ENCODE results near the gene SYT1.

The SYT1 gene

DNA sequence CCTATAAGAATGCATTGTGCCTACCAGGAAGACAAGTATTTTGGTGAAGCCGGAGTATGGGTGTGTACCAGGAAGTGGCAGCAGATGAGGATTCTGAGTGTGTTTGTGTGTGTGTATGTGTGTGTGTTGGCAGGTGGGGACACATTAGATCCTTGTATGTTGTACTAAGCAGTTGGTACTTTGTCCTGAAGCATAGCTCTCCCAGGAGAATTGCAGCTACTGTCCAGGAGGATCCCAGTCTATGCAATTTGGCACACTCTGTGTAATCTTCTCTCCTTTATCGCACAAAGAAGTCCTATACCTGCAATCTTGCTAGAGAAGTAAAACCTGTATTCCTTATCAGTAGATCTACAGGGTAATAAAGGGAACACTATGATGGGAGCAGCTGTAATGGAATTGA, 549.7 kb downstream of the SYT1 start (continued):
- TF ChIP-seq GLIS3 (CRISPR knock-in tag; IDR thresholded peaks at IDR 0.05), result no peak
- no peak for TF ChIP-seq ARNTL (CRISPR knock-in tag; IDR thresholded peaks at IDR 0.05; ENCODE audit: borderline replicate concordance, low read depth)

DNA sequence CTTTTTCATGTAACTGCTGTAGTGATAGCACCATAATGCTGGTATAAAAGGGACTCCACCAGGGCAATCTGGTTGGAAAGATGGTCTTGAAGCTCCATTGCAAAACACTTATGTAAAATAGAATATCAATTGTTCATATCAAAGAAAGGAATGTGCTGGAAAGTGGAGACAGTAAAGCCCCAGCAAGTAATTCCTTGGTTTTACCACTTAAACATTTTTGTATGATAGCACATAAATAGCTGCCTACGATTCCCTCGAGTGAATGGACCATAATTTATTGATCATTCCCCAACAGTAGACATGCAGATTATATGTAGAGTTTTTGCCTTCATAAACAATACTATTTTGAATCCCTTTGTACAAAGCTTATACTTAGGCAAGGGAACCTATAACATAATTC, 550.7 kb downstream of the SYT1 start:
- TF ChIP-seq SNAI2 (CRISPR knock-in tag; IDR thresholded peaks at IDR 0.05) (no peak), TOX (CRISPR knock-in tag; IDR thresholded peaks at IDR 0.05; ENCODE audit: borderline replicate concordance) (no peak), PPARA (CRISPR knock-in tag; IDR thresholded peaks at IDR 0.05; ENCODE audit: borderline replicate concordance) (no peak), BACH2 (CRISPR knock-in tag; IDR thresholded peaks at IDR 0.05; ENCODE audit: borderline replicate concordance) (no peak), RARB (CRISPR knock-in tag; IDR thresholded peaks at IDR 0.05) (no peak), ZNF70 (CRISPR knock-in tag; IDR thresholded peaks at IDR 0.05) (no peak), ZNF8 (CRISPR knock-in tag; IDR thresholded peaks at IDR 0.05) (no peak), GLIS3 (CRISPR knock-in tag; IDR thresholded peaks at IDR 0.05) (no peak)
- TF ChIP-seq, protein P1, sequence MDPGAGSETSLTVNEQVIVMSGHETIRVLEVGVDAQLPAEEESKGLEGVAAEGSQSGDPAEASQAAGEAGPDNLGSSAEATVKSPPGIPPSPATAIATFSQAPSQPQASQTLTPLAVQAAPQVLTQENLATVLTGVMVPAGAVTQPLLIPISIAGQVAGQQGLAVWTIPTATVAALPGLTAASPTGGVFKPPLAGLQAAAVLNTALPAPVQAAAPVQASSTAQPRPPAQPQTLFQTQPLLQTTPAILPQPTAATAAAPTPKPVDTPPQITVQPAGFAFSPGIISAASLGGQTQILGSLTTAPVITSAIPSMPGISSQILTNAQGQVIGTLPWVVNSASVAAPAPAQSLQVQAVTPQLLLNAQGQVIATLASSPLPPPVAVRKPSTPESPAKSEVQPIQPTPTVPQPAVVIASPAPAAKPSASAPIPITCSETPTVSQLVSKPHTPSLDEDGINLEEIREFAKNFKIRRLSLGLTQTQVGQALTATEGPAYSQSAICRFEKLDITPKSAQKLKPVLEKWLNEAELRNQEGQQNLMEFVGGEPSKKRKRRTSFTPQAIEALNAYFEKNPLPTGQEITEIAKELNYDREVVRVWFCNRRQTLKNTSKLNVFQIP (CRISPR knock-in tag; IDR thresholded peaks at IDR 0.05; ENCODE audit: borderline replicate concordance, low read depth), result no peak
- TF ChIP-seq, protein P2, sequence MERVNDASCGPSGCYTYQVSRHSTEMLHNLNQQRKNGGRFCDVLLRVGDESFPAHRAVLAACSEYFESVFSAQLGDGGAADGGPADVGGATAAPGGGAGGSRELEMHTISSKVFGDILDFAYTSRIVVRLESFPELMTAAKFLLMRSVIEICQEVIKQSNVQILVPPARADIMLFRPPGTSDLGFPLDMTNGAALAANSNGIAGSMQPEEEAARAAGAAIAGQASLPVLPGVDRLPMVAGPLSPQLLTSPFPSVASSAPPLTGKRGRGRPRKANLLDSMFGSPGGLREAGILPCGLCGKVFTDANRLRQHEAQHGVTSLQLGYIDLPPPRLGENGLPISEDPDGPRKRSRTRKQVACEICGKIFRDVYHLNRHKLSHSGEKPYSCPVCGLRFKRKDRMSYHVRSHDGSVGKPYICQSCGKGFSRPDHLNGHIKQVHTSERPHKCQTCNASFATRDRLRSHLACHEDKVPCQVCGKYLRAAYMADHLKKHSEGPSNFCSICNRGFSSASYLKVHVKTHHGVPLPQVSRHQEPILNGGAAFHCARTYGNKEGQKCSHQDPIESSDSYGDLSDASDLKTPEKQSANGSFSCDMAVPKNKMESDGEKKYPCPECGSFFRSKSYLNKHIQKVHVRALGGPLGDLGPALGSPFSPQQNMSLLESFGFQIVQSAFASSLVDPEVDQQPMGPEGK (CRISPR knock-in tag; IDR thresholded peaks at IDR 0.05; ENCODE audit: borderline replicate concordance), result no peak
- no peak for ATAC-seq

DNA sequence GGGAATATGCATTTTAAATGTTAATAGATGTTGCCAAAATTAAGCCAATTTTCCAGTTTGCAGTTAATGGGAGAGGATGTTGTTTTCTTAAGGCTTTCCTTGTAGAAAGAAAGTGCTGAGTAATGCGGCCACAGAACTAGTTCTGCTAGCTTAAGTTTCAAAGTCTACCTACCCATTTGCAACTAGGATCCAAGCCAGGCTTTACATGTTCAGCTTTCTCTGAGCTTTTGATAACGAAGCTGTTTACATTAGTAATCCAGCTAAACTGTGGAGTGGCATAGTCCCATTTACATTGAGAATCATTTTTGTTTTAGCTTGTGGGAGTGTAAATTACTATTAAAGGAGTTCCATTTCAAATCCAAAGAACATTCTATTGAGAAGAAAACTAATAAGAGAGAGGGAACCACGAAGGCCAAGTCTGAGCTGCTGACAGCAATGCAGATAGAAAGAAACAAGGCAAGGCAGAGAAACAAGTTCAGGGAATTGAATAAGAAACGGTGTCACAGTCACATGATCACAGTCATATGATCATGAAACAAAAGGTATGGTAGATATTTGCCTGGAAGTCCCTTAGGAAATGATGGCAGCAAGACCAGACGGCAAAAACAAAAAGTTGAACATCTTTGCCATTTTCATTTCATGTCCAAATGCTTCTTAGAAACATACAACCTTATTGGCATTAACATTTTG, 551.3 kb downstream of the SYT1 start:
- TF ChIP-seq ZFP30 (CRISPR knock-in tag; IDR thresholded peaks at IDR 0.05) (no peak), GLIS3 (CRISPR knock-in tag; IDR thresholded peaks at IDR 0.05) (no peak), ISL1 (CRISPR knock-in tag; IDR thresholded peaks at IDR 0.05) (no peak), TOX (CRISPR knock-in tag; IDR thresholded peaks at IDR 0.05; ENCODE audit: borderline replicate concordance) (no peak), SNAI2 (CRISPR knock-in tag; IDR thresholded peaks at IDR 0.05) (no peak), ZNF565 (CRISPR knock-in tag; conservative IDR thresholded peaks at IDR 0.05; ENCODE audit: low read depth) (no peak), ZNF70 (CRISPR knock-in tag; IDR thresholded peaks at IDR 0.05) (no peak), OSR1 (CRISPR knock-in tag; IDR thresholded peaks at IDR 0.05) (no peak), ZNF8 (CRISPR knock-in tag; IDR thresholded peaks at IDR 0.05) (no peak), ARNTL (CRISPR knock-in tag; IDR thresholded peaks at IDR 0.05; ENCODE audit: borderline replicate concordance, low read depth) (no peak)
- TF ChIP-seq, protein P3, sequence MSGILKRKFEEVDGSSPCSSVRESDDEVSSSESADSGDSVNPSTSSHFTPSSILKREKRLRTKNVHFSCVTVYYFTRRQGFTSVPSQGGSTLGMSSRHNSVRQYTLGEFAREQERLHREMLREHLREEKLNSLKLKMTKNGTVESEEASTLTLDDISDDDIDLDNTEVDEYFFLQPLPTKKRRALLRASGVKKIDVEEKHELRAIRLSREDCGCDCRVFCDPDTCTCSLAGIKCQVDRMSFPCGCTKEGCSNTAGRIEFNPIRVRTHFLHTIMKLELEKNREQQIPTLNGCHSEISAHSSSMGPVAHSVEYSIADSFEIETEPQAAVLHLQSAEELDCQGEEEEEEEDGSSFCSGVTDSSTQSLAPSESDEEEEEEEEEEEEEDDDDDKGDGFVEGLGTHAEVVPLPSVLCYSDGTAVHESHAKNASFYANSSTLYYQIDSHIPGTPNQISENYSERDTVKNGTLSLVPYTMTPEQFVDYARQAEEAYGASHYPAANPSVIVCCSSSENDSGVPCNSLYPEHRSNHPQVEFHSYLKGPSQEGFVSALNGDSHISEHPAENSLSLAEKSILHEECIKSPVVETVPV (CRISPR knock-in tag; IDR thresholded peaks at IDR 0.05), result no peak
- TF ChIP-seq, protein P4, sequence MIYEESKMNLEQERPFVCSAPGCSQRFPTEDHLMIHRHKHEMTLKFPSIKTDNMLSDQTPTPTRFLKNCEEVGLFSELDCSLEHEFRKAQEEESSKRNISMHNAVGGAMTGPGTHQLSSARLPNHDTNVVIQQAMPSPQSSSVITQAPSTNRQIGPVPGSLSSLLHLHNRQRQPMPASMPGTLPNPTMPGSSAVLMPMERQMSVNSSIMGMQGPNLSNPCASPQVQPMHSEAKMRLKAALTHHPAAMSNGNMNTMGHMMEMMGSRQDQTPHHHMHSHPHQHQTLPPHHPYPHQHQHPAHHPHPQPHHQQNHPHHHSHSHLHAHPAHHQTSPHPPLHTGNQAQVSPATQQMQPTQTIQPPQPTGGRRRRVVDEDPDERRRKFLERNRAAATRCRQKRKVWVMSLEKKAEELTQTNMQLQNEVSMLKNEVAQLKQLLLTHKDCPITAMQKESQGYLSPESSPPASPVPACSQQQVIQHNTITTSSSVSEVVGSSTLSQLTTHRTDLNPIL (CRISPR knock-in tag; IDR thresholded peaks at IDR 0.05; ENCODE audit: low read depth), result no peak
- no peak for ATAC-seq

DNA sequence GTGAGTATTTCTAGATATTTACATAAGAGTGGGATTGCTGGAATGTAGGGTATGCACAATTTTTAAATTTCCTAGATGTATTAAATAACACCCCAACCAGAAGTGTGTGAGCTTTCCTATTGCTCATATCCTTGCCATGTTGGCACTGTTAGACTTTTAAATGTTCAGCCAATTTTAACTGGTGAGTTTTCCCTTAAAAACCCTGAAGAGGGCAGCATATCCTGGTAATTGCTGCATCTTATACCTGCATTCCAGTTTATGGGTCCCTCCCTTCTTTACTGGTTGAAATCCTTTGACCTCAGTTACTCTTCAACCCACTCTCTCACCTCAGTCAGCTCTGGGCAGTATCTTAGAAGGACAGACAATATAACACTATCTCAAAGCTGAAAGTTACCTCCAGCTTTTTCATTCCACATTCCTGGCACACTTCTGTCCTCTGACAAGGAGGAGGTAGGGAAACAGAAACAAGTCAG, 555.6 kb downstream of the SYT1 start:
- TF ChIP-seq PPARA (CRISPR knock-in tag; IDR thresholded peaks at IDR 0.05; ENCODE audit: borderline replicate concordance) (no peak), ZFP30 (CRISPR knock-in tag; IDR thresholded peaks at IDR 0.05) (no peak), ARNTL (CRISPR knock-in tag; IDR thresholded peaks at IDR 0.05; ENCODE audit: borderline replicate concordance, low read depth) (no peak), RARB (CRISPR knock-in tag; IDR thresholded peaks at IDR 0.05) (no peak), CSDC2 (CRISPR knock-in tag; IDR thresholded peaks at IDR 0.05) (no peak), ZFP3 (CRISPR knock-in tag; IDR thresholded peaks at IDR 0.05) (0 out of 2 replicates have a peak, but pooled peaks have one; percentile 35), OSR1 (CRISPR knock-in tag; IDR thresholded peaks at IDR 0.05) (no peak)
- TF ChIP-seq, protein P2 (CRISPR knock-in tag; IDR thresholded peaks at IDR 0.05; ENCODE audit: borderline replicate concordance), result no peak
- TF ChIP-seq, protein P3 (CRISPR knock-in tag; IDR thresholded peaks at IDR 0.05), result no peak
- peak; percentile 73 for ATAC-seq

Measured in SK-N-SH treated with all-trans-retinoic acid at 6 μM for 48 hours (cell line).